IgD-negative memory B cell (primary cell): ENCODE results near the gene TNIK. TPM values are rescaled to one million over a fixed set of nuclear protein-coding genes. Genes with fewer than 3 reads are reported as not detected.

ENCODE experiments used
- H3K27ac Mint-ChIP-seq, 3 donors: one replicate each; pipeline ENCODE4 v1.8.0; 2020 to 2022; ENCODE audit warnings: mild to moderate bottlenecking in 3 of 3, mixed read lengths in 3 of 3, moderate library complexity in 1 of 3
- H3K27me3 Mint-ChIP-seq: one replicate; pipeline ENCODE4 v1.8.0; 2021; ENCODE audit warnings: mixed read lengths
- H3K36me3 Mint-ChIP-seq: one replicate; pipeline ENCODE4 v1.8.0; 2020; ENCODE audit warnings: mild to moderate bottlenecking, mixed read lengths
- H3K4me1 Mint-ChIP-seq, 3 donors: one replicate each; pipeline ENCODE4 v1.8.0; 2020 to 2022; ENCODE audit warnings: mixed read lengths in 3 of 3, mild to moderate bottlenecking in 1 of 3
- H3K4me3 Mint-ChIP-seq, 4 donors: one replicate each; pipeline ENCODE4 v1.8.0; 2020 to 2022; ENCODE audit warnings: mild to moderate bottlenecking in 4 of 4, mixed read lengths in 4 of 4, moderate library complexity in 3 of 4
- H3K9me3 Mint-ChIP-seq, 3 donors: one replicate each; pipeline ENCODE4 v1.8.0; 2020 to 2021; ENCODE audit warnings: mixed read lengths in 3 of 3, mild to moderate bottlenecking in 1 of 3
- polyA plus RNA-seq: library from polyadenylated mRNA; unstranded; fragments of 300-500 nt; fragmentation: Illumina TruSeq; gene quantifications from one replicate; pipeline ENCODE4 v1.2.3, GENCODE V29; 2021

TNIK gene
- polyA plus RNA-seq, 1 donor from 2014 or later = 3.0 TPM

DNA sequence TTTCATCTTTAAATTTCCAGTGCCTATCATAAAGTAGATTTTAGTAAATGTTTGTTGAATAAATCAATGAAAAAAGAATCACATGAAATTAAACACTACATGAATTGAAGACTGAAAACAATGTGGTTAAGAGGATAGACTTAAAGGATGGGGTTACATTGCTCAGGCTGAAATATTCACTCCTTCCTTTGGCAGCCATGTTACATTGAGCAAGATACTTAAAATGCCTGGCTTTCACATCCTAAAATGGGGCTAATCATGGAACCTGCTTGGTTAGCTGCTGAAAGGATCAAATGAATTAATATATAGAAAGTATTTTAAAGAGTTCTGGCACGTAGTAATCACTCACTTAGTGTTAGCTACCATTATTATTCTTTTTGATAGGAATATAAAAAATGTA, 236.8 kb downstream of the TNIK start:
- Mint-ChIP-seq H3K4me1 (peaks cover 0 to 2% (median 2%) of the 10 kb centered on the region in 3 donors), H3K9me3 (peaks cover 0 to 5% (median 4%) of the 10 kb centered on the region in 3 donors), H3K27me3 (no peaks in the 10 kb centered on the region), H3K36me3 (peaks cover 1% of the 10 kb centered on the region), H3K27ac (no peak overlapping the region), H3K4me3 (no peak overlapping the region)

DNA sequence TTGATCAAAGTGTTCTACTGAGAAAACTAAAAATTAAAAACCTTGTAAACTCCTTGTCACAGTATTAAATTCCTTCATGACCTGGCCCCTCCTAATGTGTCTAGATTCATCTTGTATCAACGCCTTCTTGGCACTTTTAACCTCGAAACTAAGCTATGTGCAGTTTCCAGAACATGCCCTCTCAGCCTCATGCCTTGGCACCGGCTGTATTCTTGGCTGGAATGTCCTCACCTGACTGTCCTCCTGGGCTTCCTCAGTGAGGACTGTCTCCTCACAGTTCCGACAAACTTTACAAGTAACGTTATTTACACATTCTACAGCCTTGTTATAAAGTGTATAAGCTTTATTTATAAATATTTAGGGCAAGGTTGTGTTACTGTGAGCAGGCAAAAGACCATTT, 237.2 kb downstream of the TNIK start:
- H3K27me3 Mint-ChIP-seq = no peaks in the 10 kb centered on the region
- H3K27ac Mint-ChIP-seq = no peak overlapping the region
- peaks cover 0 to 5% (median 4%) of the 10 kb centered on the region in 3 donors for H3K9me3 Mint-ChIP-seq
- H3K4me1 Mint-ChIP-seq = peaks cover 0 to 2% (median under 1%) of the 10 kb centered on the region in 3 donors
- H3K36me3 Mint-ChIP-seq = peaks cover 1% of the 10 kb centered on the region
- no peak overlapping the region for H3K4me3 Mint-ChIP-seq

DNA sequence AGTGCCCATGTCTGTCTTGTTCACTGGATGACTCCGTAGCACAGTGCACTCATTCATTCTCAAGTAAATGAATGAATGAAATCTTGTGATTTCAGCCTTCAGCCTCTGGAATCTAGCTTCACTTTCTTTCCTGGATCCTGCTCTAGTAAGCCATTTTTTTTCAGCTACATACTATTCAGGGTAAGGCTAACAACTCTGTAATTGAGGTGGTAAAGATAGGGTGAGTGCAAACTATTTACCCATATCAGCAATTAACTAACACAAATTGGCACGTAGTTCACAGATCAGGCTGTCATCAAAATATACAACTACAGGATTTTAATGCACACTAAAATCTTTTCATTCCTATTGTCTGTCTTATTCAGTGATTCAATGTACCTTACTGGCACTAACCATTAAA, 238.6 kb downstream of the TNIK start:
- peaks cover 1% of the 10 kb centered on the region for H3K36me3 Mint-ChIP-seq
- H3K9me3 Mint-ChIP-seq = peaks cover 0 to 5% (median 4%) of the 10 kb centered on the region in 3 donors
- H3K4me3 Mint-ChIP-seq = no peak overlapping the region
- H3K27ac Mint-ChIP-seq = no peak overlapping the region
- H3K4me1 Mint-ChIP-seq = peaks cover 0 to 2% (median 0%) of the 10 kb centered on the region in 3 donors
- H3K27me3 Mint-ChIP-seq = no peaks in the 10 kb centered on the region

DNA sequence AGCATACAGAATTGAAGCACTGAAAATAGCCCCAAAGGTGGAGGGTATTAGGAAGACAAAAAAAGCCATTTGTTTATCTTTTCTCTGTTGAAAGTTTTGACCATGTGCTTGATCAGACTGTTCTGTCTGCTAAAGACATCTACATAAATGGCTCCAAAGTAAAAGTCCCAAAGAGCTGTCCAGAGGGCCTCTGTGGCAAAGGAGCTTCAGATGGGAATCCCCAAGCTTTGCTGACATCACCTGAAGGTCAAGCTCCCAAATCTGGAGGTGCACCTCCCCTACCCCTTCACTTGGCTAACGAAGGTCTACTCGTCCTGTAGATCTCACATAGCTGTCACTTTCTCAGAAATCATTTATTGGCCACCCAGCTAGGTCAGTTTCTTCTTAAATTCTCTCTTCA, 239.1 kb downstream of the TNIK start:
- Mint-ChIP-seq H3K27me3 (no peaks in the 10 kb centered on the region), H3K27ac (no peak overlapping the region), H3K36me3 (peaks cover 1% of the 10 kb centered on the region), H3K4me3 (no peak overlapping the region), H3K4me1 (peaks cover 0 to 2% (median 0%) of the 10 kb centered on the region in 3 donors), H3K9me3 (peaks cover 0 to 4% (median 2%) of the 10 kb centered on the region in 3 donors)

DNA sequence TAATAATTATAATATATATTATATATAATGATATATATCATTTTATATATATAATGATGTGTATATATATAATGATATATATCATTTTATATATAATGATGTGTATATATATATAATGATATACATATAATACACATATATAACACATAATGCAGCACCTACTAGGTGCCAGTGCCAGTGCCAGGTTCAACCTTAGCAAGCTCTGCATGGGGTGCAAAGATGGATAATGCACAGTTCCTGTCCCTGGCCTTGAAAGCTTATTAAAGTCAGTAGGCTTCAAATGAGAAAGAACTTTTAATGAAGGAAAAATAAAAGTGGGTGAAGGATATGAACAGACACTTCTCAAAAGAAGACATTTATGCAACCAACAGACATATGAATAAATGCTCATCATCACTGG, 240.9 kb downstream of the TNIK start:
- no peak overlapping the region for H3K27ac Mint-ChIP-seq
- H3K4me3 Mint-ChIP-seq = no peak overlapping the region
- H3K4me1 Mint-ChIP-seq = no peaks in the 10 kb centered on the region
- H3K27me3 Mint-ChIP-seq = no peaks in the 10 kb centered on the region
- peaks cover 1% of the 10 kb centered on the region for H3K36me3 Mint-ChIP-seq
- H3K9me3 Mint-ChIP-seq = no peaks in the 10 kb centered on the region

DNA sequence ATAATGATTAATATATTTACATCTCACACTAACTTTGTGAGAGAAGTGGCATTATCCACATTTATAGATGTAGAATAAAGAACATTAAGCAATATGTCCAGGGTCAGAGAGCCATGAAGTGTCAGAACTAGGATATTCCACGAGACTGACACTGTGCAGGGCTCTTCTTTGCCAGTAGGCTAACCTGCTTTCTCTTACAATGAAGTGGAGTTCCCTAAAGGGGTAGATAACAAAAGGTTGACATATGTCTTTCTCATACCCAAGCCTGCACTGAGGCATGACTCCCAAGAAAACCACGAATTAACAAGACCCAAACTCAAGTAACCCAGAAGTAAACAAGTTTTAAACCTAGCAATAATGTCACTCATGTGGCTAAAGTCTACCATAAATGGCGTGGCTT, 242.1 kb downstream of the TNIK start:
- Mint-ChIP-seq H3K36me3 (no peaks in the 10 kb centered on the region), H3K27me3 (no peaks in the 10 kb centered on the region), H3K4me1 (no peaks in the 10 kb centered on the region)

DNA sequence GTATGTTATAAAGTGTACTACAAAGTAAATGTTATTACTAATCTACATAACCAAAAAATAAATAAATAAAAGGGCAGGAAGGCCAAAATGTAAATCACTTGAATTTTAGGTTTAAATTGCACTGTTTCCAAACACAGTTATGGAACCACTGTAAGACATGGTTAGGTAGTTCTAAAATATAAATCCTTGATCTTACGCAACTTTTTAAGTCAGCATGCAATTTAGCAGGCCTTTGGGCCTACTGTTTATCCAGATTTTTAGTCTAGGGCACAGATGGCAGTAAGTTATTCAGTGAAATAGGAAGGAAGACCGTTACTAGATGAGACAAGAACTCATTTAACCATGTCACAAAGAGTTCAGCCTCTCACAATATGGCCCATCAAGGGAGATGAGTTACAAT, 246.3 kb downstream of the TNIK start:
- no peaks in the 10 kb centered on the region for H3K27me3 Mint-ChIP-seq
- peaks cover 1% of the 10 kb centered on the region for H3K36me3 Mint-ChIP-seq
- H3K27ac Mint-ChIP-seq = no peak overlapping the region
- H3K9me3 Mint-ChIP-seq = peaks cover 0 to 4% (median 0%) of the 10 kb centered on the region in 3 donors
- H3K4me3 Mint-ChIP-seq = no peak overlapping the region
- no peaks in the 10 kb centered on the region for H3K4me1 Mint-ChIP-seq

More for the DNA sequence above, 242.1 kb downstream of the TNIK start:
- no peak overlapping the region for H3K27ac Mint-ChIP-seq
- H3K4me3 Mint-ChIP-seq = no peak overlapping the region
- H3K9me3 Mint-ChIP-seq = no peaks in the 10 kb centered on the region

DNA sequence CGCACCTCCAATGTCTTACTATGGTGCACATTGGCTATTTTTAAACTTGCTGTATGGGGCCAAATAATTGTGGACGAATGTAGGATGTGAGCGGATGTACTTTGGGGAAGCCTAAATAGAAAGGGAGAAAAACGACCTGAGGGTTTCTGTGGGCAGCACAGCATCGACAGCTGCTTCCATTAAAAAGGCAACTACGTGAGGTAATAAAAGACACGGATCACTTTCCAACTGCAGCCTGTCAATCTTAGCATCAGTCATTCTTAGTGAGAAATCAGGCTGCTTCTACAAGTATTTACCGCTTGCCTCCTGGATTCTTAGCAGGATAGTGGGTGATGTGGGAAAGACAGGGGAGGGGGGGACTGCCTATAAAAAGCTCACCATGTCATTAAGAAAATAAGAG, 247.0 kb downstream of the TNIK start:
- peaks cover 0 to 4% (median 0%) of the 10 kb centered on the region in 3 donors for H3K9me3 Mint-ChIP-seq
- no peak overlapping the region for H3K27ac Mint-ChIP-seq
- H3K4me3 Mint-ChIP-seq = no peak overlapping the region
- H3K4me1 Mint-ChIP-seq = no peaks in the 10 kb centered on the region
- no peaks in the 10 kb centered on the region for H3K27me3 Mint-ChIP-seq
- peaks cover 1% of the 10 kb centered on the region for H3K36me3 Mint-ChIP-seq

DNA sequence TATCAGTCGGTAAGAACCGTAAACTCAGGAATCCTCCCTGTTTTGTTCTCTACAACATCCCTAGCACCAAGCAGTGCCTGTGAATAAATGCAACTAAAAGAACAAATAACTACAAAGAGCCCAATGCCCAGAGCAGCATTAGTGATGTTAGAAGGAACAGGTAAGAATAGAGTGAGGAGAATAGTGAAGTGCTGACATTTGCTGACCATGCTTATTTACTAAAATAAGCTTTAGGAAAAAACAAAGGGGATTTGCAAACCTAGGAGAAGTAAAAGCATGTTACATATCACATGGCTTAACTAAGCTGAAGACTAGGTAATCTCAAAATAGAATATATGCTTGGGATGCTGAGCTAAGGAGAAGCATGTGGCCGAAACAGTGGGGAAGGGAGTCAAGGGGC, 247.6 kb downstream of the TNIK start:
- H3K9me3 Mint-ChIP-seq = peaks cover 0 to 4% (median 0%) of the 10 kb centered on the region in 3 donors
- H3K4me1 Mint-ChIP-seq = no peaks in the 10 kb centered on the region
- H3K27me3 Mint-ChIP-seq = no peaks in the 10 kb centered on the region
- H3K36me3 Mint-ChIP-seq = peaks cover 1% of the 10 kb centered on the region
- H3K4me3 Mint-ChIP-seq = no peak overlapping the region
- no peak overlapping the region for H3K27ac Mint-ChIP-seq

DNA sequence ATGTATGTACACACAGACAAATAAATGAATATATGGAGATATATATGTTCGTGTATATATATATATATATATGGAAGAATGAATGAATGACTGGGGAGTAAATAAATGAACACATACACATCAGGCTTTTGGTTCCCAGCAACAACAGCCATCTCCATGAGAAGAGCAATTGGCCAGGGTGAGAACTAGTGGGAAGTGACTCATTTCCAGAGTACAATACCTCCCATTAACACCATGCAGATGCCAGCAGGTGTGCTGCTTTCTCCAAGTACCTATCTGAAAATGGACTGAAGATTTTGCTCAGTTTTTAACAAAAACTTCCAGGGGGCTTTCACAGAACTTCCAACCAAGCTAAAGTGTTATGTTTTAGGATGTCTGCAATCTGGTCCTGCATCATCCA, 253.9 kb downstream of the TNIK start:
- H3K36me3 Mint-ChIP-seq = peaks cover 7% of the 10 kb centered on the region
- peaks cover 0 to 9% (median 0%) of the 10 kb centered on the region in 3 donors for H3K9me3 Mint-ChIP-seq
- H3K27ac Mint-ChIP-seq = peak overlapping the region in 1 of 3 donors; percentile 2
- no peaks in the 10 kb centered on the region for H3K27me3 Mint-ChIP-seq
- no peaks in the 10 kb centered on the region for H3K4me1 Mint-ChIP-seq
- no peak overlapping the region for H3K4me3 Mint-ChIP-seq

DNA sequence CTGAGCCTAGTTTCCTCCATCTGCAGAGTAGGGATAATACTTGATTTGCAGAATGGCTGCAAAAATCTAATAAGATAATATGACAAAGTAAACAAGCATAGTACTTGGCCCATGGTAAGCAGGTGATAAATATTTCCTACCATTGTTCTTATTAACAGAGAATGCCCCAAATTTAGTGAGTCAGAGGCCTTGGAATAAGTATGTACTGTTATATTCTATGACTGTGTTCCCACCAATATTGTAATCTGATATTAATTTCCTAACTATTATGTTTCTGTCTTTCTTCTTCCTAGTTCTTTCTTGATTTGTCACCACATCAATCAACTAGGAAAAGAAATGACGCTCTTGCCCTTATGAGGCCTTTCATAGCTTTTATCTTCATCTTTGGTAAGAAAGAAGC, 255.3 kb downstream of the TNIK start:
- Mint-ChIP-seq H3K27ac (no peak overlapping the region), H3K36me3 (peaks cover 5% of the 10 kb centered on the region), H3K9me3 (peaks cover 0 to 9% (median 0%) of the 10 kb centered on the region in 3 donors), H3K27me3 (no peaks in the 10 kb centered on the region), H3K4me1 (no peaks in the 10 kb centered on the region), H3K4me3 (no peak overlapping the region)

DNA sequence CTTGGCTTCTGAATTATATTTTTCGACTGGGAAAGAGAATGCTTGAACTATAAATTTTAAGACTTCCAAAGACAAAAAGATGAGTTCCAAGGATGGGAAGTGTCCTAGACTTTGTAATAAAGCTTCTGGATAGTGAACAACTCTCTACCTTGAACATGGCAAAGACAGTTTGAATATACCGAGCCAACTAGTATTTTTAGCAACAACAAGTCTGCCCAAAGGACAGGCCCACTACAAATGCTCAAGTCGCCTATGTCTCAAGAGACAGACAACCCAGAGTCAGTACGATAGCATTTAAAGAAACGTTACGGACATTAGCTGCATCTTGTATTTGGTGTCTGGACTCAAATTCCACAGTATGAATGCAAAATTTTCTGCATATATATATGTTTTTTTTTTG, 258.4 kb downstream of the TNIK start:
- no peaks in the 10 kb centered on the region for H3K4me1 Mint-ChIP-seq
- peaks cover 0 to 9% (median 0%) of the 10 kb centered on the region in 3 donors for H3K9me3 Mint-ChIP-seq
- H3K27ac Mint-ChIP-seq = no peak overlapping the region
- no peaks in the 10 kb centered on the region for H3K27me3 Mint-ChIP-seq
- H3K4me3 Mint-ChIP-seq = no peak overlapping the region
- H3K36me3 Mint-ChIP-seq = peaks cover 5% of the 10 kb centered on the region

DNA sequence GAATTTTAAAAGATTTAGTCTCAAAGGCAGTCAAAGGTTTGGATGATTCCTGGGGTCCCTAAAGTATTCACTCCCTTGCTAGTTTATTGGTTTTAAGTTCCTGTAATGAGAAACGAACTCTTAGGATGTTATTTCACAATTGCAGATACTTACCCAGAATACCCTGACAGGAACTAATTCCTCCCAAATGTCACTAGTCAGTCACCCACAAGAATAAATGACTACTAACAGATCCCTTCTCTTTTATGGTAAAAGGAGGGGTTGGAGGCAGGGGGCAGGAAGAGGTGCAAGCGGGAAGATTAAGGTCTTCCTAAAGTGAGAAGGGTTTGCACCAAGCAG, 259.5 kb downstream of the TNIK start:
- Mint-ChIP-seq H3K27me3 (no peaks in the 10 kb centered on the region), H3K27ac (no peak overlapping the region), H3K36me3 (peaks cover 3% of the 10 kb centered on the region), H3K9me3 (peaks cover 0 to 7% (median 0%) of the 10 kb centered on the region in 3 donors), H3K4me3 (no peak overlapping the region), H3K4me1 (no peaks in the 10 kb centered on the region)

DNA sequence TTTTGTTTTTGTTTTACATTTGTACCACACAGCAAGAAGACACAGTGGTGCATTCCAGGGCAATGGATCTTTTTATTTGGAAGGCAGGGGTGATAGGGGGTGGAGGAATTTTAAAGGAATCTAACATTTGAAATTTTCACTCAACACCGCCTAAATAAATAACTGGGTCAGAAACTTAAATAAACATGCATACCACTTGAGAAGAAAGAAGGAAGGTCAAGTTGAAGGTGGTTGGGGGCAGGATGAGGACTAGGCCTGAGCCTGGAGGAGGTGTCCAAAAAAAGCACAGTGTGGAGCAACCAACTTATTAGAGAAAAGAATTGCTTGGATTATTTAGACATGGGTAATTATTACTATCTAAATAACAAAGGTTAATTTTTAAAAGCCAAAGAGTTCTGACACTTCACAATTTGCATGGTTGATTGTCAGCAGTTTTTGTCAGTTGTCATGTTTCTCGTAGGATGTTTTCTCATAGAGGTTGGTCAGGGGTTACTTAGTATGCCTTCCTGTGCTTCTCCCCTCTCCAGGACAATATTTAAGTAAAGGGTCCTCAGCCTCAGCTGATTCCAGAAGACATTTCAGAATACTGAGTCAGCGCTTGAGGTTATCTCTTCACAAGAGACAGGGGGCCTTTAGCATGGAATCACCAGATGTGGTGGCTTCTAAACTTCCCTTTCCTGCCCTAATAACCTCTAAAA, 260.0 kb downstream of the TNIK start:
- Mint-ChIP-seq H3K4me3 (no peak overlapping the region), H3K36me3 (peaks cover 3% of the 10 kb centered on the region), H3K27ac (no peak overlapping the region), H3K27me3 (no peaks in the 10 kb centered on the region), H3K4me1 (no peaks in the 10 kb centered on the region), H3K9me3 (peaks cover 0 to 2% (median 0%) of the 10 kb centered on the region in 3 donors)

DNA sequence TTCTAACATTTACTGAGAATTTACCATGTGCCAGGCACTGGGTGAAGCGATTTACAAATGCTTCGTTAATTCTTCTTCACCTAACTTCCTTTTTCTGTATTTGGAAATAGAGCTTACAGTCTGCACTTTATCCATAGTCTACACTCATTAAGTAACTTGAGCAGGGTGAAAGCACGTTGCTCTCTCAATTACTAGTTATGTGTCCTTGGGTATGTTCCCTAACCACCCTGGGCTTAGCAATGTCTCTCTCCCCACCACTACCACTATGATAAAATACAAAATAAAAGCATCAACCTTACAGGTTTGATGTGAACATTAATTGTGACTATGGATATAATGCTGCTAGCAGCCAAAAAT, 260.8 kb downstream of the TNIK start:
- no peak overlapping the region for H3K27ac Mint-ChIP-seq
- no peaks in the 10 kb centered on the region for H3K4me1 Mint-ChIP-seq
- no peaks in the 10 kb centered on the region for H3K27me3 Mint-ChIP-seq
- H3K4me3 Mint-ChIP-seq = no peak overlapping the region
- H3K36me3 Mint-ChIP-seq = peaks cover 3% of the 10 kb centered on the region
- no peaks in the 10 kb centered on the region for H3K9me3 Mint-ChIP-seq

DNA sequence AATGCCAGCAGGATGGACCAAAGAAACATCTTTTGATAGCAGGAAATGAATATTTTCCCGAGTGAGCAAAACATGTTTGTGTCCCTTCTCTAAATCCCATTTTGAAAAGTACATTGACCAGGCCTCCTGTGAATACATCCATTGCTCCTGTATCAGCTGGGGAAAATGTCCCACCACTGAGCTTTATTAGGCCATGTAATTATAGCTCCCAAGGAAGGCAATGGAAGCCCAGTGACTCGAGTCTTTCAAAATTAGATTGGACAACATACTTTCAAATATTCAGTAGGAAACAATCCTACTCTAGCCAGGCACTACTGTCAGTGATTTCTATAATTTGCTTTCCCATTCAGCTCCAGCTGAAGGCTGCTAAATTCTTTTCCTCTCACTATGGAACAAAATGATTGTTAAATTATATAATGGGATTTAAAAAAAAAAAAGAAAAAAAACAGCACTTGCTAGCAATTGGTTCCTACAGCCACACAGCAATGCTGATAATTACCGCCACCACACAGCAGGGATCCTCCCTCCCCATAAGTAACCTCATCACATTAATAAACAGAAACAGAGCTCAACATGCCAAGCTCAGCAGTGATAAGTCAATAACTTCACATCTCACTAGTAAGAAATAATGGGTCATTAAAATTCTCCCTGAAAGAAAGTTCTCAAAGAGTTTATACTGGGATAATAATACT, 261.3 kb downstream of the TNIK start:
- H3K4me3 Mint-ChIP-seq = no peak overlapping the region
- no peaks in the 10 kb centered on the region for H3K4me1 Mint-ChIP-seq
- H3K27me3 Mint-ChIP-seq = no peaks in the 10 kb centered on the region
- peaks cover 3% of the 10 kb centered on the region for H3K36me3 Mint-ChIP-seq
- H3K9me3 Mint-ChIP-seq = no peaks in the 10 kb centered on the region
- no peak overlapping the region for H3K27ac Mint-ChIP-seq
